ENCODE measurements around the gene SUGCT.

DNA sequence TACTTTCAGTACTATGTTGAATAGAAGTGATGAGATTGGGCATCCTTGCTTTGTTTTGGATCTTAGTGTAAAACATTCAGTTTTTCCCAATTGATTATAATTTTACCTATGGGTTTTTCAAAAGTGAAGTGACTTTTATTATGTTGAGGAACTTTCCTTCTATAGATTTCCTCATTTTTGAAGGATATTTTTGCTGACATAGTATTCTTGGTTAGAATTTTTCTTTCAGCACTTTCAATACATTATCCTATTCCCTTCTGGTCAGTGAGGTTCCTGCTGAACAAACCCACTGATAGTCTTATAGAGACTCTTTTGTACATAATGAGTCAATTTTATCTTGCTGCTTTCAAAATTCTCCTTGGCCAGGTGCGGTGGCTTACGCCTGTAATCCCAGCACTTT is 297.2 kb downstream of the SUGCT start:
- TF ChIP-seq POLR2AphosphoS5 (IDR thresholded peaks at IDR 0.05; ENCODE audit: borderline replicate concordance, low read depth, low read length): no peak
- no peak for TF ChIP-seq EZH2 (IDR thresholded peaks at IDR 0.05)

All from SK-N-MC (cell line).